ENCODE data around the gene CRNKL1. TPM values are rescaled to one million over a fixed set of nuclear protein-coding genes. Genes with fewer than 3 reads are reported as not detected.

CRNKL1 gene
- total RNA-seq, 1 donor from 2014 or later: 38.1 TPM

- no peak overlapping the region for H3K27ac ChIP-seq (ENCODE audit: low read depth, low read length)
- no peaks in the 10 kb centered on the region for H3K9me3 ChIP-seq (ENCODE audit: control insufficient read depth in 3 of 3, low read length in 3 of 3)
- H3K4me3 ChIP-seq (ENCODE audit: low read length in 3 of 3): no peak overlapping the region
- peaks cover 39 to 43% (median 40%) of the 10 kb centered on the region in 3 donors for H3K4me1 ChIP-seq (ENCODE audit: control insufficient read depth in 3 of 3, insufficient read depth in 3 of 3, low read length in 3 of 3)
- peak overlapping the region in 1 of 3 donors; percentile 1 for H3K9ac ChIP-seq (ENCODE audit: low read depth in 1 of 3, low read length in 3 of 3)
- no peaks in the 10 kb centered on the region for H3K27me3 ChIP-seq (ENCODE audit: control insufficient read depth in 3 of 3, insufficient read depth in 3 of 3, low read length in 3 of 3)
- peaks cover 0 to 15% (median 0%) of the 10 kb centered on the region in 3 donors for H3K36me3 ChIP-seq (ENCODE audit: control insufficient read depth in 3 of 3, insufficient read depth in 3 of 3, low read length in 3 of 3)
Observed at GRCh38 chr20:19991308-19991707, 61.0 kb downstream of the CRNKL1 start.

DNA sequence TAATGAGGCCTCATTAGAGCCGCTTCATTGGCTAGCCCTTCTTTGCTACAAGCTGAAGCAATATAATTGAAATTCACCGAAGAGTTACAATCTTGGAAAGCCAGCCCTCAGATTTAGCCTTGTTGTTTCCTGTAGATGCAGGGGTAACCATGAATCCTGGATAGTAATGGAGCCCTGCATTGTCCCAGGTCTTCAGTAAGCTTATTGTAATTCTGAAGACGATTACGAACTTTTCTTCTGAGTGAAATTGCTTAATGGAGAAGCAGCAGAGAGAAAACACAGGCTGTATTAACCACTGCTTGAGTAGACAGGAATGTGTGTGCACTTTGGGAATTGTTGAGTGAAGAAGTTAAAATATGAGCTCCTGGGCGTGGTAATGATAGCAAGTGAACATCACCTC, 61.4 kb downstream of the CRNKL1 start:
- Histone ChIP-seq H3K9ac (ENCODE audit: low read depth in 1 of 3, low read length in 3 of 3) (no peak overlapping the region), H3K27me3 (ENCODE audit: control insufficient read depth in 3 of 3, insufficient read depth in 3 of 3, low read length in 3 of 3) (no peaks in the 10 kb centered on the region), H3K27ac (ENCODE audit: low read depth, low read length) (no peak overlapping the region), H3K4me1 (ENCODE audit: control insufficient read depth in 3 of 3, insufficient read depth in 3 of 3, low read length in 3 of 3) (peaks cover 36 to 41% (median 36%) of the 10 kb centered on the region in 3 donors), H3K9me3 (ENCODE audit: control insufficient read depth in 3 of 3, low read length in 3 of 3) (no peaks in the 10 kb centered on the region), H3K36me3 (ENCODE audit: control insufficient read depth in 3 of 3, insufficient read depth in 3 of 3, low read length in 3 of 3) (peaks cover 0 to 15% (median 0%) of the 10 kb centered on the region in 3 donors), H3K4me3 (ENCODE audit: low read length in 3 of 3) (no peak overlapping the region)

DNA sequence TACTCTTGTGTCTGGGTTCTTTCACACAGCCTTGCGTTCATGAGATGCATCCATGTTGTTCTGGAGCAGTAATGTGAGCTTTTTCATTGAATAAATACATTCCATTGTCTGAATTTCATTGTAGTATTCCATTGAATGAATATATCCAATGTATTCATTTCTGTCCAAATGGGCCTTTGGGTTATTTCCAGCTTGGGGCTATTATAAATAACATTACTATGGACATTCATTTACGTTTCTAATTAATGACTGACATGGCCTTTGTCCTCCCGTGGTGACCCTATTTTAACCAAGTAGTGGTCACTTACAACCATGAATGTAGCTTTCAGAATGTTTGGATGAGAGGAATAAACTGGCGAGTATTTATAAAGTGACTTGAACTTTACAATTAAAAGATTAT, 65.2 kb downstream of the CRNKL1 start:
- no peak overlapping the region for H3K4me3 ChIP-seq (ENCODE audit: low read length in 3 of 3)
- no peak overlapping the region for H3K27ac ChIP-seq (ENCODE audit: low read depth, low read length)
- H3K9me3 ChIP-seq (ENCODE audit: control insufficient read depth in 3 of 3, low read length in 3 of 3): no peaks in the 10 kb centered on the region
- H3K4me1 ChIP-seq (ENCODE audit: control insufficient read depth in 3 of 3, insufficient read depth in 3 of 3, low read length in 3 of 3): peaks cover 20 to 30% (median 25%) of the 10 kb centered on the region in 3 donors
- H3K27me3 ChIP-seq (ENCODE audit: control insufficient read depth in 3 of 3, insufficient read depth in 3 of 3, low read length in 3 of 3): no peaks in the 10 kb centered on the region
- no peak overlapping the region for H3K9ac ChIP-seq (ENCODE audit: low read depth in 1 of 3, low read length in 3 of 3)
- H3K36me3 ChIP-seq (ENCODE audit: control insufficient read depth in 3 of 3, insufficient read depth in 3 of 3, low read length in 3 of 3): peaks cover 0 to 7% (median 0%) of the 10 kb centered on the region in 3 donors

GRCh38 chr20:19986419-19986818, 65.8 kb downstream of the CRNKL1 start:
- H3K9ac ChIP-seq (ENCODE audit: low read depth in 1 of 3, low read length in 3 of 3): no peak overlapping the region
- no peaks in the 10 kb centered on the region for H3K9me3 ChIP-seq (ENCODE audit: control insufficient read depth in 3 of 3, low read length in 3 of 3)
- no peak overlapping the region for H3K27ac ChIP-seq (ENCODE audit: low read depth, low read length)
- H3K4me1 ChIP-seq (ENCODE audit: control insufficient read depth in 3 of 3, insufficient read depth in 3 of 3, low read length in 3 of 3): peaks cover 24 to 30% (median 24%) of the 10 kb centered on the region in 3 donors
- H3K4me3 ChIP-seq (ENCODE audit: low read length in 3 of 3): no peak overlapping the region
- H3K36me3 ChIP-seq (ENCODE audit: control insufficient read depth in 3 of 3, insufficient read depth in 3 of 3, low read length in 3 of 3): peaks cover 0 to 9% (median 0%) of the 10 kb centered on the region in 3 donors
- H3K27me3 ChIP-seq (ENCODE audit: control insufficient read depth in 3 of 3, insufficient read depth in 3 of 3, low read length in 3 of 3): no peaks in the 10 kb centered on the region

Other genes with a start within 250 kb of the CRNKL1 start
- gene NAA20, start 35.1 kb downstream of the CRNKL1 start, total RNA-seq: 58.5 TPM
- 1.0 TPM for gene CFAP61, start 66 bp upstream of the CRNKL1 start, total RNA-seq